ENCODE data around the gene CAPN11.
A peak's percentile ranks its signal among the peaks of the same experiment; 100 is the strongest.
"Not testable (repeated sequence)": the region's sequence is repeated elsewhere in the genome, so short reads cannot be mapped to it uniquely, and the experiment has no call there.

The CAPN11 gene

GRCh38 chr6:44132476-44132875 lies 26.1 kb upstream of the CAPN11 start:
- no peak for DNase-seq

- peak; percentile 57 for DNase-seq
Measured at GRCh38 chr6:44133003-44133931, 25.4 kb upstream of the CAPN11 start.

GRCh38 chr6:44133981-44134711 lies 24.5 kb upstream of the CAPN11 start:
- DNase-seq = no peak

GRCh38 chr6:44135173-44135758 lies 23.4 kb upstream of the CAPN11 start:
- no peak for DNase-seq

GRCh38 chr6:44135875-44136274 lies 22.7 kb upstream of the CAPN11 start:
- DNase-seq = no peak

- DNase-seq = no peak
Measured at GRCh38 chr6:44138717-44139350, 19.8 kb upstream of the CAPN11 start.

GRCh38 chr6:44139351-44139743 lies 19.3 kb upstream of the CAPN11 start:
- DNase-seq = no peak

- DNase-seq = no peak
Measured at GRCh38 chr6:44142835-44143234, 15.8 kb upstream of the CAPN11 start.

- DNase-seq = no peak
Measured at GRCh38 chr6:44143731-44144130, 14.9 kb upstream of the CAPN11 start.

GRCh38 chr6:44144536-44144935 lies 14.1 kb upstream of the CAPN11 start:
- DNase-seq = not testable (repeated sequence)

- no peak for DNase-seq
Measured at GRCh38 chr6:44145839-44146238, 12.8 kb upstream of the CAPN11 start.

- no peak for DNase-seq
Measured at GRCh38 chr6:44146685-44147084, 11.9 kb upstream of the CAPN11 start.

GRCh38 chr6:44147256-44147655 lies 11.4 kb upstream of the CAPN11 start:
- no peak for DNase-seq

- DNase-seq = no peak
Measured at GRCh38 chr6:44148306-44148705, 10.3 kb upstream of the CAPN11 start.

- no peak for DNase-seq
Measured at GRCh38 chr6:44149369-44150012, 9.1 kb upstream of the CAPN11 start.

- no peak for DNase-seq
Measured at GRCh38 chr6:44150317-44150917, 8.2 kb upstream of the CAPN11 start.

- DNase-seq = no peak
Measured at GRCh38 chr6:44151348-44152108, 7.1 kb upstream of the CAPN11 start.

GRCh38 chr6:44152109-44152461 lies 6.5 kb upstream of the CAPN11 start:
- no peak for DNase-seq

- DNase-seq = no peak
Measured at GRCh38 chr6:44152533-44152932, 6.1 kb upstream of the CAPN11 start.

GRCh38 chr6:44154067-44154466 lies 4.6 kb upstream of the CAPN11 start:
- DNase-seq = no peak

- no peak for DNase-seq
Measured at GRCh38 chr6:44156494-44157151, 2.0 kb upstream of the CAPN11 start.

Data from NCI-H2029 treated with DMSO at 0.1 percent for 48 hours (cell line).